22Rv1 (cell line): ENCODE results near the gene HLCS.

Experiments used
- H3K27ac ChIP-seq: fragments of 450-650 bp; 2 replicates; pipeline ENCODE4 v1.5.1; 2017
- CTCF ChIP-seq: fragments of 450-650 bp; IDR thresholded peaks from 2 replicates; pipeline ENCODE4 v1.5.1; 2017; ENCODE audit warnings: mild to moderate bottlenecking
- ZFX ChIP-seq: fragments of 450-650 bp; IDR thresholded peaks from 2 replicates; pipeline ENCODE4 v1.6.1; 2017; ENCODE audit warnings: antibody characterized with exemption, borderline replicate concordance

HLCS gene

GRCh38 chr21:36989699-36990507 is 23.4 kb upstream of the HLCS start:
- H3K27ac ChIP-seq: peak overlapping the region; percentile 87
- TF ChIP-seq ZFX (no peak), CTCF (peak; percentile 97)

GRCh38 chr21:36989199-36989698 is 22.8 kb upstream of the HLCS start:
- peak overlapping the region; percentile 87 for H3K27ac ChIP-seq

GRCh38 chr21:36988536-36988935 is 22.1 kb upstream of the HLCS start:
- H3K27ac ChIP-seq: no peak overlapping the region
- TF ChIP-seq ZFX: no peak
- no peak for TF ChIP-seq CTCF

- H3K27ac ChIP-seq: no peak overlapping the region
- TF ChIP-seq CTCF: no peak
- no peak for TF ChIP-seq ZFX
Observed at GRCh38 chr21:36987845-36988244, 21.4 kb upstream of the HLCS start.

- TF ChIP-seq CTCF (no peak), ZFX (no peak)
- H3K27ac ChIP-seq: no peak overlapping the region
Observed at GRCh38 chr21:36985751-36986594, 19.5 kb upstream of the HLCS start.

- no peak overlapping the region for H3K27ac ChIP-seq
- TF ChIP-seq CTCF: no peak
- TF ChIP-seq ZFX: no peak
Observed at GRCh38 chr21:36981977-36982700, 15.7 kb upstream of the HLCS start.

- TF ChIP-seq ZFX: no peak
- no peak for TF ChIP-seq CTCF
- no peak overlapping the region for H3K27ac ChIP-seq
Observed at GRCh38 chr21:36981049-36981391, 14.6 kb upstream of the HLCS start.
